NCI-H1105 (cell line): ENCODE results near the gene COQ9.

Experiments used
- DNase-seq: peaks from one replicate; lab custom pipeline; 2025; lab: John Stamatoyannopoulos, UW

COQ9 gene

DNA sequence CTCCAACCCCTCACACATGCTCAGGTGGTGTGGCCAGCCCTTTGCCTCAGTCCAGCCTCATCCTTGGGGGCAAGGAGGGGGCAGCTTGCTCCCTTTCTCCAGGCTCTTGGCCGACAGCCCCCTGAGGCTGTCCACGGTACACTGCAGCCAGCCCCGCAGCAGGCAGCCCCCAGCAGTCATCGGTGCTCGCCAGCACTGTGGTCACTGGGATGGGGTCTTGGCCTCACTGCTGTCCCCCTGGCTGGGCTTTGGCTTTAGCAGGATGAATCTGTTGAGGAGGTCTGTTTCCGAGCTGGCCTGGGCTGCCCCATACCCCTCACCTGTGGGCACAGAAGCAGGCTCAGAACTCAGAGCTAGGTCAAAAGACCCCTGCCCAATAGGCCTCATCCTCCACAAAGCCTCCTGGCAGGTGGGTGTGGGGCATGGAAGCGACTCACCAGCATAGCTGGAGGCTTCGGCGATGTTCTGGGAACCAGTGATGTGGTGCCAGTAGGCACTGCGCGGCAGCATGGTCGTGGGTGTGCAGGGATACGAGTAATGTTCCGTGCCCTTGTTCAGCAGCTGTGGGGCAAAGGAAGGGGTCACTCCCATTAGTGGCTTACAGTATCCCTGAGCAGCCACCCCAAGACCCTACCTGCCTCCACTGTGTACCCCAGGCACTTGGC, 26.0 kb downstream of the COQ9 start:
- DNase-seq, result no peak

DNA sequence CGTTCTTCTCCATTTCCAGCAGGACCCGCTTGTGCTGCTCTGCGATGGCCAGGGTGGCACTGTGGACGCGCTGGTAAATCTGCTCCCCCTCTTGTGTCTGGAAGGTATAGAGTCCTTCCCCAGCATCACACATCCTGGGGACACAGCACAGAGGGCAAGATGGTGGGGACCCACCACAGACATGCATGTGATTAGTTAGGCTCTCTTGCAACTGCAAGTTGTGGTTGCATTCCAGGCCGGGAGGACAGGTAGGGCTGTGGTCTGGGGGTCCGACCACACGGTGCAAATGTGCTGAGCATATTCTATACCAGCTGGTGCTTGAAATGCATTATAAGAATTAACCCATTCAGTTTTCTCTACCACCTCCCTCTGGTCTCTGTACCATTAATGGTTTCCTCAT, 26.6 kb downstream of the COQ9 start:
- no peak for DNase-seq

DNA sequence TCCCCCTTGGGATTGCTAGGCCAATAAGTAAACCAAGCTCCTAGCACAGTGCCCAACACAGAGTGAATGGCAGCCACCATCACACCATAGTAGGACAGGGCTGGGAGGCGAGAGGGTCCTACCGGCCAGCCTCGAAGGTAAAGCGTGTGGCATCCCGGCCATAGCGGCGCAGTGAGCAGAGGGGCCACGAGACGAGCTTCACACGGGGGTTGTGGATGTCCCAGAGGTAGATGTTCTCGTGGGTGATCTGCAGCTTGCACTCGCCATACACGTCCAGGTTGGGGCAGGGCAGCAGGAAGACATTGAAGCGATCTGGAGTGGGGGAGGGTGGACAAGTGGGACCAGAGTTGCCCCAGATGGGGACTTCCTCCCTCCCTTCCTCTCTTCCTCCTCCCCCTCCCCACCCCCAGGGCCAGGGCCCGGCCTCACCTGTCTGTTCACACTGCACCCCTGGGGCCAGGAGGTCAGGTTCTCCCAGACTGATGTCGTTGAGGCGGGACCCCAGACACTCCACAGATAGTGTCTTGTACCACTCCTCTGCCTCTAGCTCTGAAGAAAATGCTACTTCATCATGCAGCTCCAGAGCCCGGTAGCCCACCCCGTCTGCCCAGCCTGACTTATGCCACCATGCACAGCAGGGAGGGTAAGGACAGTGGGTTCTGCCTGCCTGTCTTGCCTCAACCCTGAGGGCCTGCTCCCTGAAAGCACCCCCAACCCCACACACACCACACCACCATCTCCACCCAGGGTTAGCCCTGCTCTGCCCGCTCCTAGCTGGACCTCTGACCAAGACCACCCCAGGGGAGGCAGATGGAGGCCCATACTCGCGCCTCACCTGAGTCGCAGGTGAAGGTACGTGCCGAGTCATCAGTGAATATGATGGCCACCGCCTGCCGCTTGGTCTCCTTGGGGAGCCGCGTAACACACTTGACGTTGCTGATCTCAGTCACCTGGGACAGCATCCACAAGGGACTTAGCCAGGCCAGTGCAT, 27.7 kb downstream of the COQ9 start:
- DNase-seq, result no peak

DNA sequence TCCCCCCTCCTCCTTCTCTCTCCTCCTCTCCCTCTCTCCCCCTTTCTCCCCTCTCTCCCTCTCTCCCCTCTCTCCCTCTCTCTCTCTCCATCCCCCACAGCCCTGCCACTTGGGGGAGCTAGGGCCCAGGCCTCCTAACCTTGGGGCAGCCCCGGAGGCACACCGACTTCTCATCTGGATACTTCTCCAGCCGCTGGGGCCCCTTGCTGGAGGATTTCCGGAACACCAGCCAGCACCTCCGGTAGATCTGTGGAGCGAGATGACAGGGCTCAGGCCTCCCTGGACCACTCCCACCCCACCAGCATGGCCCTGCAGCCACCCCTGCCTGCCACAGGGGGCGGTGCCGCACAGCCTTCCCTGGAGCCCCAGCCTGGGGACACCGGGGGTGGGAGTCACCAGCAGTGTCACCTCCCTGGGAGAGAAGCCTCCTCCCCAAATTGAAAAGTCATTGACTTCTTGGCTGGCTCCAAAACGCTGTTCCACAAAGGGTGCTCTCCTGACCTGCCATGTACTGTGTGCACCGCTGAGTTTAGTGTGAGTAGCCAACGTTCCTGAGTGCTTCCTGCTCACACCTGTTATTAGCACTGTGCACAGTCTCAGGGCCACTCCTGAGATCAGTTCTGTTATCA, 28.5 kb downstream of the COQ9 start:
- no peak for DNase-seq

DNA sequence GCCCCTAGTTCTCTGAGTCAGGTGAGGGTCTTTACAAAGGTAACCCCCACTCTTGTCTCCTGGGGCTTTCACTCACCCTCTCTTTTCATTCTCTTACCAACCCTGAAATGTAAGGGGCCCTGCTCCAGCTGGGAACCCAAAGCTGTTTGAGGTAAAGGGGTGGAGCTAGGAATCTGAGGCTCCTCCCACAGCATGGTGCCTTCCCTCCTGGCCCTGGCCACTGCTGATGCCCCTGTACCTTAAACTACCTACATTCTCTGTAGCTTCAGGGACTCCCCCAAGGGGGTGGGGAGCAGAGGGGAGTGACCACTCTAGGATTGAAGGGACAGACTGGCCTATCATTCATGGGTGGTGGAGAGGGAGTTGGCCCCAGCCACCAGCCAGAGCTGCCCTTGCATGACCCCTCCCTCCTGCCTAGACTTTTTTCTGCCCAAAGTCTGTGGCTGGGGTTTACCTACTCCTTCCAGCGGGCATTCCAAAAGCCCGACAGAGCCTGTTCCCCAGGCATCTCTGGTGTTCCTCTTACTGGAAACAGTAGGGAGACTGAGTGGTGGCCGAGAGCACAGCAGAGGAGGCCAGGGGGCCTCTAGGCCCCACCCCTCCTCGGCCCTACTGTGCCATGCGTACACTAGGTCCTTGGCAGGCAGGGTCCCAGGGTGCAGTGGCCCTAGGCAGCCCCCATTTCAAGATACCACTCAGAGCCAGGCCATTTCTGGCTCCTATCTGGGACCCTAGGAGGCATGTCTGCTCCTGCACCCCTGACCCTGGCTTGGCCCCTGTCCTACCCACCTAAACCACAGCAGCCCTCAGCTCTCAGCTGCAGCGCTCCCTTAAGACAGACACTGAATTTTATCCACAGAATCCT, 29.5 kb downstream of the COQ9 start:
- DNase-seq, result no peak

DNA sequence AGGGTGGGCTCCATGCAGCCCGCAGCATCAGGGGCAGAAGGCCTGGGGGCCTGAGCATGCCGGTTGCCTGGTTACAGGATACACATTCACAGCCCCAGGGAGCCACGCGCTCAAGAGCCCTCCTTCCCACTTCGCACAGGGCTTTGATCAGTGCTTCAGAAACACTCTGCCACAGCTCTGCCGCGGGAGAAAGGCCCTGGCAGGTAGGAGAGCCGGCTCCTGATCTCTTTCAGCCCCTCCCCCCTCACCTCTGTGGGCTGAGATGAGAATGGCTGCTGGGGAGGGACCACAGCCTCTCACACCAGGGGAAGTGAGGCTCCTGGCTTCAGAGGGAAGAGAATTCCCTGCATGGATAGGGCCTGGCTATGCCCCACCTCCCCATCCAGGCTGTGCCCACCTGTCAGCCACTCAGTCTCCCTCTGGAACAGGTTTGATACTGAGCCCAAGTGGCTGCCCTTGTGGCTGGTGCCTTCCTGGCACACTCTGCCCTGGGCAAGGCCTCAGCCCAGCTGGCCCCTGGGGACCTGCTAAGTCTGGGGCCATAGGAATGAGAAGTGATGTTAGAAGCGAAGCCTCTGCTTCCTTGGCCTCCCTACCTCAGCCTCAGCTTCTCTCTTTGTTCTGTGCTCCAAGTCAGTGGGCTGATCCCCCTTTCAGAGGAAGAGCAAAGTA, 30.4 kb downstream of the COQ9 start:
- DNase-seq, result no peak

DNA sequence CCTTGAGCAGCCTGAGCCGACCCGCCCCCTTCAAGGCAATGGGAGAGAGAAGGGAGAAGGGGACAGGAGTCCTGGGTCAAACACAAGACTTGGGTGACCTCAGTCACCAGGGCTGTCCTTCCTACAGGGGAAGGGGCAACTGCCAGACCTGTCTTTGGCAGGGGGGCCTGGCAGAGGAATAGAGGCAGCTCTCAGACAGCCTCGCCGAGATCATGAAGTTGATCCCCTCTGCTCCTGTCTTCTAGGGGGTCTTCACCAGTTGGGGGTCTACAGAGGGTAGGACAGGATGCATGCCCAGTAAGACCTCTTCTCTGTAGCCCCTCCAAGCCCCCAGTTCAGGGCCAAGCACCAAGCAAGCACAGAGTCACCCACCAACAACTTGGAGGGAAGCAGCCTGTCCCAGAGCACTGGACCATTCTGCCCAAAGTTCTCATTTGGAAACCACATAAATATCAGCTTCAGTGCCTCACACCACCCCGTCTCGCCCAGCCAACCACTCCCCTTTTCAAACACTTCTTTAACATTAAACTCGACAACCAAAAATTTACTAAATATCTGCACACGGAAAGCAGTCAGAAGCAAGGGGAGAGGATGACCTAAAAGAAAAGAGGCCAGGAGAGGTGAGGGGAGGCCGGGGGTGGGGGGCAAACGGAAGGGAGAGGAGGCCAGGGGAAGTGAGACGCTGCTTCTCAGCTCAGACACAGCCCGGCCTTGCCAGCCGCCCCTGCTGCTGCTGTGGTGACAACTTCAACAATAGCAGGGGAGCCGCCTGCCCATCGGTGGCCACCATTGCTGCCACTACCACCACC, 31.3 kb downstream of the COQ9 start:
- no peak for DNase-seq

DNA sequence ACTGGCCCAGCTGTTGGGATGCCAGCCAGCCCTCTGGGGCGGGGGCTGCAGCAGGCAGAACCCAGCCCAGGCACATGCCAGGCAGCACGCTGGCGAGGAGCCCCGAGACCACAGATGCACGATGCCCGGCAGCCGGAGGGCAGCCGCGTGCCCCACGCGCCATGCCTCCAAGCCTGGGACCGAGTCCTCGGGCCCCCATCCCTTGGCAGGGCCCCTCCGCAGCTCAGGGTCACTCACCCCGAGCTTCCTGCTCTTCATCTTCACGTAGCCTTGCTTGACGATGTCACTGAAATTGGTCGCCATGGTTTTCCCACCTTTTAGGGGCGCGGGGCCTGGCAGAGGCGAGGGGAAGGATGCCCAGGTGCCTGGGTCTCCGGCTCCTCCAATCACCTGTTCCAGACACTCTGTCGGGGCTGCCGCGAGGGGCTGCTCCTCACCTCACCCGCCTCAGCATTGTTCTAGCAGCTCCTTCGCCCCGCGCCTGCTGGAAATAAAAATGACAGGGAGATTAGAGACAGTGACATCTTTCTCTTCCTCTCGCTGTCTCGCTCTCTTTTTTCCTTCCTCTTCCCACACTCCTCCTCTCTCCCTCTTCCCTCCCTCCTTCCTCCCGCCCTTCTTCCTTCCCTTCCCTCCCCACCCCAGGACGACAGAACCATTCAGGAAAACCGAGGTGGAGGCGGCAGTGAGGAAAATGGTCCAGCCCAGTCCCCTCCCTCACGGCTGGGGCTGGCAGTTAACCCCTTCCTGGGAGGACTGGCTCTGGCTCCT, 32.1 kb downstream of the COQ9 start:
- no peak for DNase-seq

DNA sequence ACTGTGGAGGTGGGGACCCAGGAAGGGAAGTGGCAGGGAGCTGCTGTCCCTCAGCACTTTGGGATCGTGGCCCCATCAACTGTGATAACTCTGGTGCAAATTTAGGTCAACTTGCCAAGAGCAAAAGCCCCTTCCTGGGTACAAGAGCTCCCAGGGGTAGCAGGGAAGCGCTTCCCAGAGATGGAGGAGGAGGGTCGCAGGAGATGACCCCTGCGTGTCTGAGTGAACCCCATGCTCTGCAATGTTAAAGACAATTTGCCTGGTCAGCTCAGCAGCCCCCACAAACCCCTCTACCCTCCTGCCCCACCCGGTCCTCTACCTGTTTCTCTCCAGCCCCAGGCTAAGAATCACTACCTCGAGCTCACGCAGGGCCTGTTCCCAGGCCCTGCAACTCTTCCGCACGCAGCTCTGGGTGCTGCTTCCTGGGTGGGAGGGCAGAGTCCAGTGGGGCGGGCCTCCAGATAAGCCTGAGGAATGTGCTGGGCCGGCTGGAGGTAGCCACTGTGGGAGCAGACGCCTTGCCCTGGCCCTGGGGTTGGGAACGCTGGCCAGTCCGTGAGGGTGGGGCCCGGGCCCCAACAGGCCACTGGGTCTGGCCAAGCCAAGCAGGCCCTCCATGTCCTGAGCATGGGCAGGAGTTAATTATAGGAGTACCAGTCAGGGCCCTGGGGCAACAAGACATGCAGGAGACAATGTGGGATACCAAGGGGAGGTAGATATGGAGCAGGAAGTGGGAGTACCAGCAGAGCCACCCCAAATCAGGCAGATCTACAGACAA, 32.9 kb downstream of the COQ9 start:
- no peak for DNase-seq

DNA sequence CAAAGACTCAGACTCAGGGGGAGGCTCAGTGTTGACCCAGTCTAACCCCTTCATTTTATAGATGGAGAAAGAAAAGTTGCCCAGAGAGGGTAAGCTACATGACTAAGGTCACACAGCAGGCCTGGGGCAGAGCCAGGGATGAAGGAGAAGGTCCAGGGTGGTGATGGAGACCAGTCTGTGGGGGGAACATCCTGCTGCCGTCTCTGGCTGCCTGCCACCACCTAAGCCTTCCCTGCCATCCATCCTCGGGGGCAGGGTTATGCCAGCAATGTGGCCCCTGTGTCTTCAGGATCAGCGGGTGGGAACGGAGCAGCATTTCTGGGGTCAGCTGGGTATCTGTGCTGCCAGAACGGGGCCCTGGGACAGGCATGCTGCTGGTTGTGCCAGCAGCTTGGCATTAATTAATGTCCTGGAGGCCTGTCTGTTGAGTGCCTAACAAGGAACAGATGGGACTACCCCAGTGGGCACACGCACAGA, 33.5 kb downstream of the COQ9 start:
- DNase-seq, result no peak

DNA sequence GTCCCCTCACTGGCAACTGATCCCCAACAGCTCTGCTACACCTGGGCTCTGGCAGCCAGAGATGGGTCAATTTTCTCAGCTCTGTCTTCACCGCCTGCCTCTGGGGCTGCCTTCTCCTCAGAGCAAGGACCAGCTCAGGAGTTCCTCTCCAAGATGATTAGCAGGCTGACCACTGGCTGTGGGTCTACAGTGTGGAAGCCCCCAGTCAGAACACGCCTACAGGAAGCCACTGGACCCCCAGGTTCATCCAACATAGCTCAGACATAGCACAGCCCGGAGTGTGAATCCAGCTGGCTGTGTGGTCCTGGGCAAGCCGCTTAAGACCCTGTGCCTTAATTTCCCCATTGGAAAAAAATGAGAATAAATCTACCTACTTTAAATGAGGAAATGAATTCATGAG, 34.1 kb downstream of the COQ9 start:
- DNase-seq, result no peak

DNA sequence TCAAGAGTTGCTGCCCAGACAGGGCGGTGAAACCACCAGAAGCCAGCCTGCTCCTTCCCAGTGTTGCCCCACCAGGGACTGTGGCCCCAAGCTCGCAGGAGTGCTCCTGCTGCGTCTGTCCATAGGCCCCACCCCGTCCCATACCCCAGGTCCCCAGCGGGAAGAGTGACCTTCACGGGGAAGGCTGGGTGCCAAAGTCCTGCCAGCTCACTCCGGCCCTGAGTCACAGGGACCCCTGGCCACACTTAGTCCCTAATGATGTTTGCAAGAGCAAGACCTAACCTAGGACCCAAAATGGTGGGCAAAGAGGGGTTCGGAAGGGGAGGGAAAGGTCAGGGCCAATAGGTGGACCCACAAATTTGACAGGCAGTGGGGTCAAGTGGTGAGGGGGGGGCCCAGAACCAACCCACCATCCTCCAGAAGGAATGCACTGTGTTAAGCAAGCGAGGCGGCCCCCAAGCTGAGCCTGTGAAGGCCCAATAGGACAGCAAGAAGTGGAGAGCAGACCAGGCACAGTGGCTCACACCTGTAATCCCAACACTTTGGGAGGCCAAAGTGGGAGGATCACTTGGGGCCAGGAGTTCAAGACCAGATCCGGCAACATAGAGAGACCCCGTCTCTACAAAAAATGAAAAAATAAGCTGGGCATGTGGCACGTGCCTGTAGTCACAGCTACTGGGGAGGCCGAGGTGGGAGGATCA, 35.7 kb downstream of the COQ9 start:
- DNase-seq, result no peak

DNA sequence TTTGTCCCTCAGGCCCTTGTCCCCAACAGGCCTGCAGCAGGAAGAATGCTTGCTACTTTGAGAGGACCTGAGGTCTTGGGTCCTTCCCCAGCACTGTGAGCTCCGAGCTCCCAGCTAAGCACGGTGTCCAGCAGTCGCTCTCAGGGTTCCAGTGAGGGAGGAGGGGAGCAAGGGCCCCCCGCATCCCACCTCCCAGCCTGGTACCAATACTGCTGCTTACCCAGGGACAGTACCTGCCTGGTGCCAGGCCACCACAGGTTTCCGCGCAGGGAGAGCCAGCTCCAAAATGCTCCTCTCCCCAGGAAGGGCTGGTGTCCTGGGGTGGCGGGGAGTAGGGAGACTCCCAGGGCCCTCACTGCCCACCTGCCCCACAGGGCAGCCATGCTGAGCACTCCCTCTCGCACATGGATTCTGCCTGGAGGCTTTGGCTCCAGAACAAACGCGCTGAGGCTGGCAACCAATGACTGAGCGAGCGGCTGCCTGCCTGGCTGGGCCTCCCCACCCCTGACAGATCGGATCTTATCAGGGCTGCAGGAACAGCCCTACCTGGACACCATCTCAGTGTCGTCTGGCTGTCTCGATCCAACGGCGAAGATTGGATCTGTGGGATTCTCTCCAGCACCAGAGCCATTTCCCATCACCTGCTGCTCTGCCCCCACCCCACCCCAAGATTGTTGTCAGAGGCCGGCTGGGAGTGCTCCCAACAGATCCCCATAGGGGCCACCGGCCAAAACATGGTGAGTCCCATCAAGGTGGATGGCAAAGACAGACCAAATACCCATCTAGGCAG, 36.6 kb downstream of the COQ9 start:
- DNase-seq, result no peak

DNA sequence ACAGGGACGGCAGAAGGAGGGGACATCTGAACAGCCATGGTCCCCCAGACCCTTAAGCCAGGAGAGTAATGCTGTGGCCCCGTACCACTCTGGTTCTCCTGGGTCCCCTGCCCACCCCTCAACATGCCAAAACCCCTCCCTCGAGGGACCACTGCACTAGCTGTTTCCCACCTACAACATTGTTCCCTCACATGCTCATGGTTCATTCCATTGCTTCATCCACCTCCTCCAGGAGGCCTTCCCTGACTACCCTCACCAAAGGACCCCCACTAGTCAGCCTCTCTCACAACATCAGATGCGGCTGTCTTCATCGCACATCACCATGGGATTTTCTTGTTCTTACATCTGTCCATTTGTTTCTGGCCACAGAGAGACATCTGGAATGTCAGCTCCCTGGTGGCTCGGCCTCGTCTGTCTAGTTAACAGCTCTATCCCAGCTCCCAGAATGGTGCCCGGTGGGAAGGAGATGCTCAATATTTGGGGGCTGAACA, 37.3 kb downstream of the COQ9 start:
- DNase-seq, result no peak

DNA sequence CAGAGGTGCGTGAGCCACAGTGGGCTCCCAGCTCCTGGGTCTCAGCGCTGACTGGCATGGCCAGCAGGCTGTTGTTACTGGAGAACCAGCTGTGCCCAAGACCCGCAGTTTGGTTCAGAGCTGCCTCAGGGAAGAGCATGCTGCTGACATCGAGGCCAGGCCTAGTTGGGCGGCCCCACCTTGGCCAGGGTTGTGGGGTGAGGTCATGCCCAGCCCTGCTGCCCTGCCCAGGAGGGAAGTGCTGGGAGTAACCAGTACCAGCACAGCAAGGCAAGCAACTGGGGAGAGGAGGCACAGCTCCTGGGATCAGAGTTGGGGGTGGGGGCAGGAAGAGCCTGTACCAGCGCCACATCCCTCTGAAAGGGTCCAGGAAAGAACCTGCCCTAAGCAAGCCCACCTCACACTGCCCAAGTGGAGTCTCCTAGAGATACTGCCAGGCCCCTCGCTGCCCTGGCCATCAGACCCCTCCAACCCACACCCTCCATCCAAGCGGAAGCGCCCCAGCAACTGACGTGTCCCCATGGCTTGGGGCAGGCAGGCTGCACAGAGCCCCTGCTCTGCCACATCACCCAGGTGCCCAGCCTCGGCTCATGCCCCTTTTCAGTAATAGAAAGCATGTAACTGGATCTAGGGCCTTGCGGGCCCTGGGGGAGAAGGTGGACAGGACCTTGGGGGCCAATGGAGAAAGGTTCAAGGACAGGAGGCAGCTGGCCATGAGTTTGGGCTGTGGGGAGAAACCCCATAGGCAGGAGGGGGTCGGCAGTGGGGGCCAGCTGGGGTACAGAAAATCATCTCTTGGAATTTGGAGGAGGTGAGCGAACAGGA, 38.0 kb downstream of the COQ9 start:
- no peak for DNase-seq
